Adipocyte (in vitro differentiated cells): Measurements from ENCODE around the gene BLCAP.
A peak's percentile ranks its signal among the peaks of the same experiment; 100 is the strongest.

Experiments used
- DNase-seq: peaks from one replicate; pipeline ENCODE4 v3.0.0-alpha.2; 2015; ENCODE audit warnings: low read depth
- H3K27me3 ChIP-seq: replicated peaks from 2 replicates; pipeline ENCODE4 v1.7.0; 2013; ENCODE audit warnings: mild to moderate bottlenecking, low read length, moderate library complexity; ENCODE audit not compliant: control insufficient read depth, insufficient read depth
- H3K36me3 ChIP-seq: 2 replicates; pipeline ENCODE4 v1.7.0; 2013; ENCODE audit warnings: low read length, mild to moderate bottlenecking, moderate library complexity; ENCODE audit not compliant: control insufficient read depth, insufficient read depth, severe bottlenecking
- H3K4me1 ChIP-seq: 2 replicates; pipeline ENCODE4 v1.7.0; 2013; ENCODE audit warnings: mild to moderate bottlenecking, low read length, moderate library complexity; ENCODE audit not compliant: control insufficient read depth, insufficient read depth
- H3K4me3 ChIP-seq: 2 replicates; pipeline ENCODE4 v1.7.0; 2013; ENCODE audit warnings: mild to moderate bottlenecking, low read length, moderate library complexity
- H3K9ac ChIP-seq: 2 replicates; pipeline ENCODE4 v1.7.0; 2013; ENCODE audit warnings: mild to moderate bottlenecking, low read length, moderate library complexity
- H3K9me3 ChIP-seq: 2 replicates; pipeline ENCODE4 v1.7.0; 2013; ENCODE audit warnings: mild to moderate bottlenecking, low read length, moderate library complexity; ENCODE audit not compliant: control insufficient read depth

Gene BLCAP

GRCh38 chr20:37566590-37567330, 39.1 kb upstream of the BLCAP start:
- Histone ChIP-seq H3K4me1 (peaks cover 2% of the 10 kb centered on the region), H3K36me3 (no peaks in the 10 kb centered on the region), H3K9ac (no peak overlapping the region), H3K9me3 (peaks cover 13% of the 10 kb centered on the region), H3K4me3 (no peak overlapping the region), H3K27me3 (peaks cover 84% of the 10 kb centered on the region)
- DNase-seq = no peak

- Histone ChIP-seq H3K9ac (no peak overlapping the region), H3K27me3 (peaks cover 72% of the 10 kb centered on the region), H3K9me3 (peaks cover 13% of the 10 kb centered on the region), H3K36me3 (no peaks in the 10 kb centered on the region), H3K4me3 (no peak overlapping the region), H3K4me1 (peaks cover 2% of the 10 kb centered on the region)
- no peak for DNase-seq
Measured at GRCh38 chr20:37565134-37565811, 37.6 kb upstream of the BLCAP start.

DNA sequence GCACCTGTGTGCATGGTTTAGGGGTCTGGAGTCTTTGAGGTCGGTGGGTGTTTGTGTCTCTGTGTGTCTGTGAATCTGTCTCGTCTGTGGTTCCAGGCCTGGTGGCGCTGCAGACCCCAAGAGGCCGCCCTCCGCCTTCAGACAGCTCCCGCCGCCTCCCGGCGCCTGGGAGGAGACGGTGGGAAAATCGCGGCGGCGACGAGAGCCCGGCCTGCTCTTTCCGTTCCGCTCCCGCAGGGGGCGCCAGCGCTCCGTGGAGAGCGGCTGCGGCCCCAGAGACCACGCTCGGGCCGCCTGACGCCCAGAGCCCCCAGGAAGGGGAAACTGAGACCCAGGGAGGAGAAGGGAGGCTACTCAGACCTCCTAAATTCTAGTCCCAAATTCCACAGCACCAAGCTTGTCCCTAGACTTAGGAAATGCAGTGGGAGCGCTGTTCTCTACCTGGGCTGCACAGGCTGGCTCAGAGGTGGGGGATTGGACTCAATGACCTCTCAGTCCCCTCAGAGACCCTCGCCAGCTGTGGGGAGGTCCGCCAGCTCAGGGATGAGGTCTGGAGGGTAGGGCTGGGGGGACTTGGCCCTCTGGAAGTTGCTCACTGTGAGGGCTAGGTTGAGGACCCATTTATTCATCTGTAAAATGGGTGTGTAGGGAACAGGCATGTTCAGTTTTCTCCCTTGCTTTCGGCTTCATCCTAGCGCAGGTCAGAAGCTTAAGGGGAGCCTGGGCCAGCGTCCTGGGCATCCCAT, 36.9 kb upstream of the BLCAP start:
- no peak overlapping the region for H3K9ac ChIP-seq
- H3K27me3 ChIP-seq = peaks cover 65% of the 10 kb centered on the region
- no peaks in the 10 kb centered on the region for H3K36me3 ChIP-seq
- H3K4me1 ChIP-seq = peaks cover 2% of the 10 kb centered on the region
- peaks cover 13% of the 10 kb centered on the region for H3K9me3 ChIP-seq
- no peak overlapping the region for H3K4me3 ChIP-seq
- peak; percentile 77 for DNase-seq

- no peak overlapping the region for H3K4me3 ChIP-seq
- peaks cover 62% of the 10 kb centered on the region for H3K27me3 ChIP-seq
- peaks cover 2% of the 10 kb centered on the region for H3K4me1 ChIP-seq
- H3K36me3 ChIP-seq = no peaks in the 10 kb centered on the region
- no peak for DNase-seq
- no peak overlapping the region for H3K9ac ChIP-seq
- H3K9me3 ChIP-seq = peaks cover 11% of the 10 kb centered on the region
Measured at GRCh38 chr20:37564016-37564387, 36.3 kb upstream of the BLCAP start.

- Histone ChIP-seq H3K9me3 (peaks cover under 1% of the 10 kb centered on the region), H3K4me1 (peaks cover 2% of the 10 kb centered on the region), H3K27me3 (peaks cover 55% of the 10 kb centered on the region), H3K36me3 (no peaks in the 10 kb centered on the region), H3K4me3 (no peak overlapping the region), H3K9ac (no peak overlapping the region)
- no peak for DNase-seq
Measured at GRCh38 chr20:37562695-37563480, 35.2 kb upstream of the BLCAP start.

GRCh38 chr20:37560629-37561028, 33.0 kb upstream of the BLCAP start:
- Histone ChIP-seq H3K4me3 (no peak overlapping the region), H3K27me3 (peaks cover 43% of the 10 kb centered on the region), H3K9ac (no peak overlapping the region), H3K9me3 (no peaks in the 10 kb centered on the region), H3K36me3 (no peaks in the 10 kb centered on the region), H3K4me1 (peaks cover 2% of the 10 kb centered on the region)
- DNase-seq = no peak

DNA sequence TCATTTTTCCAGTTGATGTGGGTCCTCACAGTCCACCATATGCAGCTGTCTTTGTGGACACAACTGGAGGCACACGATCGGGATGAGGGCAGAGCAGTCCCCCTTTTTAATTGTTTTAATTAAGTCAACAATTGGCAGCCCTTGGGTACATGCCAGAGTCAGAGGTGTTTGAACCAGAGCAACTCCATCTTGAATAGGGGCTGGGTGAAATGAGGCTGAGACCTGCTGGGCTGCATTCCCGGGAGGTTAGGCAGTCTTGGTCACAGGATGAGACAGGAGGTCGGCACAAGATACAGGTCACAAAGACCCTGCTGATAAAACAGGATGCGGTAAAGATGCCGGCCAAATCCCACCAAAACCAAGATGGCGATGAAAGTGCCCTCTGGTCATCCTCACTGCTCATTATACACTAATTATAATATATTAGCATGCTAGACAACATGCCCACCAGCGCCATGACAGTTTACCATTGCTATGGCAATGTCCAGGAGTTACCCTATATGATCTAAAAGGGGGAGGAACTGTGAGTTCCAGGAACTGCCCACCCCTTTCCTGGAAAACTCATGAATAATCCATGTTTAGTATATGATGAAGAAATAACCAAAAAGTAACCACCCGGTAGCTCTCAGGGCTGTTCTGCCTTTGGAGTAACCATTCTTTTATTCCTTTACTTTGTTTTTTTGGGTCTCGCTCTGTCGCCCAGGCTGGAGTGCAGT, 31.8 kb upstream of the BLCAP start:
- H3K36me3 ChIP-seq = no peaks in the 10 kb centered on the region
- H3K27me3 ChIP-seq = peaks cover 33% of the 10 kb centered on the region
- DNase-seq = no peak
- H3K9me3 ChIP-seq = no peaks in the 10 kb centered on the region
- H3K4me3 ChIP-seq = no peak overlapping the region
- H3K4me1 ChIP-seq = peaks cover 2% of the 10 kb centered on the region
- no peak overlapping the region for H3K9ac ChIP-seq

DNA sequence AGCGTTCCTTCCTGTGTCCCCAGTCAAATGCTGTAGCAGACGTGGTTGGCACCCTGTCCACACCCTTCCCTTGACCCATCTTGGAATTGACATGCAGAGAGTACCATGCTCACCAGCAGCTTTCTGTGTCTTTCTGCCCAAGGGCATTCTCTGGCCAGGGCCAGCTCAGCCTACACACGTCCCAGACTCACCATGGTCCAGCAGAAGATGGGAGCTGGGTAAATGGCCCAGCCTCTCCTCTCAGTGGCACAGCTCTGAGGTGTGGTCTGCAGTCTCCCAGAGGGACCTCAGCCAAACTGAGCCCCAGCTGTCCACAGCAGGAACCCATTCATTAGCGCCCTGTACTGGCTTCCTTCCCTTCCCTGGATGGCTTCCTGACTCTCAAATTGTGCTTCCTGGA, 31.1 kb upstream of the BLCAP start:
- no peak for DNase-seq
- Histone ChIP-seq H3K27me3 (peaks cover 30% of the 10 kb centered on the region), H3K9ac (no peak overlapping the region), H3K36me3 (no peaks in the 10 kb centered on the region), H3K9me3 (no peaks in the 10 kb centered on the region), H3K4me1 (no peaks in the 10 kb centered on the region), H3K4me3 (no peak overlapping the region)

- Histone ChIP-seq H3K36me3 (no peaks in the 10 kb centered on the region), H3K27me3 (peaks cover 26% of the 10 kb centered on the region), H3K4me1 (no peaks in the 10 kb centered on the region), H3K4me3 (no peak overlapping the region), H3K9me3 (no peaks in the 10 kb centered on the region), H3K9ac (no peak overlapping the region)
- DNase-seq = no peak
Measured at GRCh38 chr20:37558306-37558705, 30.6 kb upstream of the BLCAP start.

DNA sequence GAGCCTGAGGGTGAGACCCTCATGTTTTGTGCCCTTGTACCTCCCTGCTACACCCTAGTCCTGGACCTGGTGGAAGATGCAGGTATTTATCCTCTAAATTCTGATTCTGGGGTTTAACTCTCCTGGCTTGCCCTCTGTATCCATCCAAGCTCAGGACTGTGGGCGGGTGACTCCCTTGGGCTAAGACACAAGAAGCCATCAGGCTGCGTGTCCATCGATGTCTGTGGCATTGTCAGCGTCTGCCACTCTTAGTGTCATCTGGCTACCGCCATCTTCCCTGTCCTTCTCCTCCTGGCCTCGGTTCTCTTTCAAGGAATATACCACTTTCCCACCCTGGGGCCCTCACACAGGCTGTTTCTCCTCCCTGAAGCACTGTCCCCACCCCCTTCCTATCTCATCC, 28.9 kb upstream of the BLCAP start:
- H3K9me3 ChIP-seq = no peaks in the 10 kb centered on the region
- no peak overlapping the region for H3K4me3 ChIP-seq
- no peak overlapping the region for H3K9ac ChIP-seq
- no peaks in the 10 kb centered on the region for H3K36me3 ChIP-seq
- H3K27me3 ChIP-seq = peaks cover 10% of the 10 kb centered on the region
- H3K4me1 ChIP-seq = peaks cover 6% of the 10 kb centered on the region
- DNase-seq = no peak
